ENCODE data around the gene WDR18.

The WDR18 gene

DNA sequence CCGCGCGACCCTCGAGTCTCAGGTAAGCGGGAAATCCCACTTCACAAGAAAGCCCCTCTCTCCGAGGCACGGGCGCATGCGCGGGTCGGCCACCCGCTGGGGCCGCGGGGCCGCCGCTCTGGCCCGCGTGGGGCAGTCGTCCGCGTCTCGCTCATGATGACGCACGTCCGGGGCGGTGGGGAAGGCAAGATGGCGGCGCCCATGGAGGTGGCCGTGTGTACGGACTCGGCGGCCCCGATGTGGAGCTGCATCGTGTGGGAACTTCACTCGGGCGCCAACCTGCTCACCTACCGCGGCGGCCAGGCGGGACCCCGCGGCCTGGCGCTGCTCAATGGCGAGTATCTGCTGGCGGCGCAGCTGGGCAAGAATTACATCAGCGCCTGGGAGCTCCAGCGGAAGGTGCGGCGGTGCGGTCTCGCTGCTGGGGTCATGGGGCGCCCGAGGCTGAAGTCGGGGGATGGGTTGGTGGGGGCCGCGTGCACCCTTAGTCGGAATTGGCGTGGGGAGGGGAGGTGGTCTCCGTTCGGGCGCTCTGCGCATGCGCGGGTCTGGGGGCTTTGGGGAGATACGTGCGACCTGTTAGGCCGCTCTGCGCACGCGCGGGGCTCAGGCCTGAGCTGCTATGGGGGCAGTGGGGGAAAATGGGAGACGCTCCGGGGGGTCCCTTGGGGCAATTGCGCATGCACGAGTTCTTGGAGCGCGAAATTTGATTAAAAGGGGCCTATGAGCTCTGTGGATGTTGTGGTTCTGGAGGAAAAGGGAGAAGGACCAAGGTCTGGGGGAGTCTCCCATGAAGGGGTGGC is at the start of gene WDR18:
WDR18 (plus strand) TSS at position 181 of the 803 bp plus-strand sequence; CDS start at position 190, 9 bp downstream.
- DNase-seq: peak; percentile 86

GRCh38 chr19:934865-935479 is 49.2 kb upstream of the WDR18 start:
- no peak for DNase-seq

- no peak for DNase-seq
Measured at GRCh38 chr19:936175-936546, 48.0 kb upstream of the WDR18 start.

DNA sequence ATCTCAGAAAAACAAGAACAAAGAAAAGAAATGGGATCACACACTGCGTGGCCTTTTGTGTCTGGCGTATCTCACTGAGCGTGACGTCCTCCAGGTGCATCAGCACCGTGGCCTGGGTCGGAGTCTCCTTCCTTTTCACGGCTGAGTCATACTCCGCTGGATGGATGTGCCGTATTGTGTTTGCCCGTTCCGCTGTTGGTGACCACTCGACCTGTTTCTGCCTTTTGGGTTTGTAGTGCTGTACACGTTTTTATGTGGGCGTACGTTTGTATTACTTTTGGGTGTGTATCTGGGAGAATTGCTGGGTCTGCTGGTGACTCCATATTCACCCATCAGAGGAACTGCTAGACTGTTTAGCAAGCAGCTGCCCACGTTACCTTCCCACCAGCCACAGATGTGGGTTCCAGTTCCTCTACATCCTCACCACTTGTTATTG is 46.9 kb upstream of the WDR18 start:
- no peak for DNase-seq

GRCh38 chr19:938233-938923 is 45.8 kb upstream of the WDR18 start:
- DNase-seq: no peak

DNA sequence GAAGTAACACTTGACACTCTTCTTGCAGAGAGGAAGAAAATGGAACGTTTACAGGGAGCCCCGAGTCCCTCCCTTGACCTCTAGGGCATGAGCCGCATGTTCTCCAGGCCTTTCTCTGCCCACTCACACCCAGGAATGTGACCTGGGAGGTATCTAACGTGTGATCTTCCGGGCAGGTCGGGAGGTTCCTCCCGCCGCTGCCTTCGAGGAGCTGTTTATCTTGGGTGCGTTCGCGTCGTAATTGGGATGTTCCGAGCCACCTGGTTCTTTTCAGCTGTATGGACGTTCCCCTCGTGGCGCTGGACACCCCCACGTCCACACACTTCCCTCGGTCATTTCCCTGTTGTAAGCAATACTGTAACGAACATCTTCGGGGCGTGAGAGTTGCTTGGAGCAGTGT is 44.7 kb upstream of the WDR18 start:
- no peak for DNase-seq

- DNase-seq: no peak
Measured at GRCh38 chr19:939922-940321, 44.2 kb upstream of the WDR18 start.

GRCh38 chr19:940591-941291 is 43.4 kb upstream of the WDR18 start:
- DNase-seq: no peak

DNA sequence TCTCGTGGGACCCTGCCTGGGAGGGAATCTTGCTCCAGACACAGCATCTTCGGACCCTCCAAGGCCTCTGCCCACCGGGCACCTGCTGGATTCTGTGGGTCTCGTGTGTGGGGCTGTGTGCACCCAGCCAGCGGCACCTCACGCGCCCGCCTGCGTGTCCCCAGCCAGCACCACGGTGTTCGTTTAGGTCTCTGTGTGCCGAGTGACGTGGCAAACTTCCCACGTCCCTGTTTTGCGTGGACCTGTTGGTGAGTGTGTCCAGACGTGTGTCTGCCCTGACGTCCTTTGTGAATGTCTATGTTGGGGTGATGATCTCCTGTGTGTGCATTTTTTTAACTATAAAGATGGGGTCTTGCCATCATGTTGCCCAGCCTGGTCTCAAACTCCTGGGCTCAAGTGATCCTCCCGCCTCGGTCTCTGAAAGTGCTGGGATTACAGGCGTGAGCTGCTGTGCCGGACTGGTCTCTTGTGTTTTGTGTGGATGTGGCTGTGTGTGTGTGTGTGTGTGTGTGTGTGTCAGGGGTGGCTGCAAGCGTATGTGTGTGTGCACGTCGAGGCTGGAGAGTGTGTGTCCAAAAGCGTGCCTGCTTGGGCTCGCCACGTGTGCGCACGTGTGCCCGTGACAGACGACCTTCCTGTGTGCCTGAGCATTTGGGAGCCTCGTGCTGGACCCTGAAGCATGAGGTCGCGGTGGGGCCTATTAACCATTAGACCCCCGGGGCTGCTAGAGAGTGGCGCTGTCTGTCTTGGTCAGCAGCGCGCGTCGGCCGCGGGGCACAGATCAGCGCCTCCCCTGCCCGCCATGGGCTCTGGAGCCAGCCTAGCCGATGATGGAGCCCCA is 42.6 kb upstream of the WDR18 start:
- DNase-seq: no peak

DNA sequence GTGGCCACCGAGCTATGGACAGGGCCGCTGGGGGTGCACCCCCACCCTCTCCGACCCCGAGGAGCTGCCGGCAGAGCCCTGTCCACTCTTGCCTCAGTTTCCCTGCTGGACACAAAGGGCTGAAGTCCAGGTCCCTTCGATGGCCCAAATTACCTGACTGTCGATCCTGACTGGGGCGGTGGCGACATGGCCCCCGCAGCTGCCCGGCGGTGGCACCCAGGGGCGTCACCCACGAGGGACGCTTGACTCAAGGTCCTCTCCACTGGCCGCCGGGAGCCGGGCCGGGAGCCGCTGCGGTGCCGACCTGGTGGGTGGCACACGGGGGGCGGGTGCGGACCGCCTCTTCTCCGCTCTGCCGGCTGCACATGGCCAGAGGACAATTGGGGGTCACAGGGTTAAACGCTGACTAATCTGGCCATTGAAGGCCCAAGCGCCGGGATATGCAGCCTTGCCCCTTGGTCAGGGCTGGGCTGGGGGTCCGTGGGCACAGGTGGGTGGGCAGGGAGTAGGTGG is 42.0 kb upstream of the WDR18 start:
- DNase-seq: no peak

DNA sequence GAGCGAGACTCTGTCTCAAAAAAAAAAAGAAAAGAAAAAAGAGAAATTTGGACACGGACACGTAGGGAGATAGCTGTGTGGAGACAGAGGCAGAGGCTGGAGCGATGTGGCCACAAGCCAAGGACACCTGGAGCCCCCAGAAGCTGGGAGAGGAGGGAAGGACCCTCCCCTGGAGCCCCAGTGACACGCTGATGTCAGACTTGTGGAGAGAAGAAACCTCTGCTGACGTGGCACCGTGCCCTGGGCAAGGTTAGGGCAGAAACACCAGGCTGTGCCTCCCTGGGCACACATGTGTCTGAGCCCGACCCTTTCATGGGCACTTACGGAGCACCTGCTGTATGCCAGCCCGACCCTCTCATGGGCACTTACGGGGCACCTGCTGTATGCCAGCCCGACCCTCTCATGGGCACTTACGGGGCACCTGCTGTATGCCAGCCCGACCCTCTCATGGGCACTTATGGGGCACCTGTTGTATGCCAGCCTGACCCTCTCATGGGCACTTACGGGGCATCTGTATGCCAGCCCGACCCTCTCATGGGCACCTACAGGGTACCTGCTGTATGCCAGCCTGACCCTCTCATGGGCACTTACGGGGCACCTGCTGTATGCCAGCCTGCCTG is 40.5 kb upstream of the WDR18 start:
- no peak for DNase-seq

- no peak for DNase-seq
Measured at GRCh38 chr19:944171-944567, 40.0 kb upstream of the WDR18 start.

GRCh38 chr19:944663-945241 is 39.4 kb upstream of the WDR18 start:
- DNase-seq: no peak

GRCh38 chr19:945401-946252 is 38.5 kb upstream of the WDR18 start:
- DNase-seq: no peak

DNA sequence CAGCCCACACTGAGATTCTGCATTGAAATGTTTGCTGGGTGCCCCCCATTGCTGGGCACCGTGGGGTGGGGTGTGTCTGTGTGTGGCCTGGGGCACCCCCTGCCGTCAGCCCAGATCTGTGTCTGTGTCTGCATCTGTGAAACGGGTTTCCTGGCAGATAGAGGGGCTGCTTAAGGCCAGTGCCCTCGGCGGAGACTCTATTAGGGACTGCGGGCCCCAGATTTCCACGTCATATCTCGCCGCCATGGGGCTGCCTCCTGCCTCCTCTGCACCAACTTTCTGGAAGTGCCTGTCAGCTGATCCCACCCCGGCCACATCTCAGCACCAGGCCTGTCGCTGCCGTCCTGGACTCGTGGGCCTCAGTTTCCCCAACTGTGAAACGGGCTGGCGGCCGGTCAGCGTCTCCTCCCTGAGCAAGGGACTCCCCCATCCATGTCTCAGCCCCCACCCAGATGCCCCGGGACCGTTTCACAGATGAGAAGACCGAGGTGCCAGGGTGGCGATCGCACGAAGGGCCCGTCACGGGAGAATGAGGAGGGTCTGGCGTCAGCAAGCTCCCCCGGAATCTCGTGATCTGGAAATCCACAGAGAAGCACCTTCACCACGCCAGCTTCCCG is 36.9 kb upstream of the WDR18 start:
- no peak for DNase-seq

- DNase-seq: no peak
Measured at GRCh38 chr19:947707-948539, 36.2 kb upstream of the WDR18 start.

DNA sequence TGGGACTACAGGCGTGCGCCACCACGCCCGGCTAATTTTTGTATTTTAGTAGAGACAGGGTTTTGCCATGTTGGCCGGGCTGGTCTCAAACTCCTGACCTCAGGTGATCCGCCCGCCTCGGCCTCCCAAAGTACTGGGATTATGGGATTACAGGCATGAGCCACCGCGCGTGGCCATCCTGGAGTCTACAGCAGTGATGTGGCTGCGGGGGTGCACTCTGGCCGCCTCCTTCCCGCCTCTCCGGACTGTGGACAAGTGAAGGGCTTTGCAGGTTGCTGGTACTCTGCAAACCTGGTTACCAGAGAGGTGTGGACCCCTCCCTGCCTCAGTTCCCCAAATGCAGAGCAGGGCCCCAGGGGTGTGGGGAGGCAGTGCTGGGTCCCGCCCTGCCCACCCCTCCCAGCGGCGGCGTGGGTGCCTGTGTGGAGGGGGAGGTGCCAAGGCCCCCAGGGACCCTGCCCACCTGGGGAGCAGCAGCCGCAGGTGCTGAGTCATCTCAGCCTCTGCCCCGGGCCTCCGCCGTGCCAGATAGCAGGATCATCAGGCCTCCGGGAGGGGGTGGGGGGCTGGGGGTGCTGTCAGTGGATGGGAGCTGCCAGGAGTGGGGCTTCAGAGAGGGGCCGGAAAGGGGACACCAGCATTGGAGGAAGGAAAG is 35.2 kb upstream of the WDR18 start:
- no peak for DNase-seq

- DNase-seq: no peak
Measured at GRCh38 chr19:950352-951066, 33.6 kb upstream of the WDR18 start.

Measured in NK-92 treated with Interleukin-12 subunit alpha and Interleukin-12 subunit beta, amount 100 ng/mL, for 24 hours (cell line).